ENCODE data around the gene CCDC187.

Gene CCDC187

DNA sequence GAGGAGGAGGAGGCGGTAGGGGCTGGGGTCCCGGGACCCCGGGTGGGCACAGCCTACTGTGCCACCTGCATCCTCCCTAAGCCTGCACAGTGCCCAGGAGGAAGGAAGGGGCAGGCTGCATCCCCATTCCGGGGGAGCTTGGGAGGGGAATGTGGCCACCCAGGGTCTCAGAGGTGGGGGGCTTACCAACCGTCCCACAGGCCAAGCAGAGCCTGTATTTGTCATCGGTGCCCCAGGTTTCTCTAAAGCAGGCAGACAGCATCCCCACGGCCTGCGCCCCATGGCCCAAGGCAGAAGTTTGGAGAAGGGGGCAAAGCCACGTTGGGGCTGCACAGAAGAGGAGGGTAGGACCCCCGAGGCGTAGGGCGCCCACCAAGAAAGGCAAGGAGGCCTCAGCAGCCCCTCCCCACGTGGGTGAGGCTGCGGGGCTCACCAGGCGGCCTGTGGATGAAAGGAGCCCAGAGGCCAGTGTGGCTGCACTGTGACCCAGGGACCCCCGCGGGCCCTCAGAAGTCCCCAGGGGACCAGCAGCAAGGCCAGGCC is 22.9 kb upstream of the CCDC187 start:
- no peak for TF ChIP-seq CTCF (IDR thresholded peaks at IDR 0.05; ENCODE audit: insufficient read depth, low read depth, low read length, missing control alignments)
- DNase-seq (ENCODE audit: low read depth), result no peak
- no peak overlapping the region for H3K4me3 ChIP-seq (ENCODE audit: low read depth, low read length)

GRCh38 chr9:136326061-136326760 is 22.3 kb upstream of the CCDC187 start:
- H3K4me3 ChIP-seq (ENCODE audit: low read depth, low read length), result no peak overlapping the region
- TF ChIP-seq CTCF (IDR thresholded peaks at IDR 0.05; ENCODE audit: insufficient read depth, low read depth, low read length, missing control alignments), result no peak
- no peak for DNase-seq (ENCODE audit: low read depth)

DNA sequence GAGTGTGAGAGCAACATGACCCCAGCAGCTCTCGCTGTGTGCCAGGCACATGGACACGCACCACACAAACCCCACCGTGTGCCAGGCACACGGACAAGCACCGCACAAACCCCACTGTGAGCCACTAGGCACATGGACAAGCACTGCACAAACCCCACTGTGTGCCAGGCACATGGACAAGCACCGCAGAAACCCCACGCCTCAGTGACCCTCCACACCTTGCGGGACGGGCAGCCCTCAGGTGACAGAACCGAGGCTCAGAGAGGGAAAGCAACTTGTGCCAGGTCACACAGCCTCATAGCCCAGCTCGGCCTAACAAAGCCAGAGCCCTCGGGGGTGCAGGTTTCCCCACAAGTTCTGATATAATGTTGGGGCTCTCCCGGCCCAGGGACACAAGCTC is 21.5 kb upstream of the CCDC187 start:
- H3K4me3 ChIP-seq (ENCODE audit: low read depth, low read length), result no peak overlapping the region
- DNase-seq (ENCODE audit: low read depth), result no peak
- TF ChIP-seq CTCF (IDR thresholded peaks at IDR 0.05; ENCODE audit: insufficient read depth, low read depth, low read length, missing control alignments), result no peak

GRCh38 chr9:136324501-136325300 is 20.8 kb upstream of the CCDC187 start:
- H3K4me3 ChIP-seq (ENCODE audit: low read depth, low read length), result no peak overlapping the region
- DNase-seq (ENCODE audit: low read depth), result no peak

DNA sequence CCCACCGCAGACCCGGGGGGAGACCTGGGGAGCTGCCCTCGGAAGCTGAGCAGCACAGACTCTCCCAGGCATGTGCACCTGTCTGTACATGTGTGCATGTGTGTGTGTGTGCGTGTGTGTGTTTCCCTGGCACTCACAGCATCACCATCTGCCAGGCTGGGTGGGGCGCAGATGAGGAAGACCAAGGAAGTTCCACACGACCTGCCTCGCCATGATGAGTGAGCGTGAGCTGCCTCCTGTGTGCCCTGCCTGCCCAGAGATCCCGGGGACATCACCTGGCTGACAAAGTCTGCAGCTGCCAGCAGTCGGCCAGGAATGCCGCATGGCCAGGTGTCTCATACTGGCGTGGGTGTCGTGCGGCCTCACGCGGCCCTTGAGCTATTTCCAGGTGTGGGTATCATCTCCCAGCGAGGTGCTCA is 19.5 kb upstream of the CCDC187 start:
- no peak for DNase-seq (ENCODE audit: low read depth)
- no peak for TF ChIP-seq CTCF (IDR thresholded peaks at IDR 0.05; ENCODE audit: insufficient read depth, low read depth, low read length, missing control alignments)
- no peak overlapping the region for H3K4me3 ChIP-seq (ENCODE audit: low read depth, low read length)

More at GRCh38 chr9:136324501-136325300, 20.8 kb upstream of the CCDC187 start:
- no peak for TF ChIP-seq CTCF (IDR thresholded peaks at IDR 0.05; ENCODE audit: insufficient read depth, low read depth, low read length, missing control alignments)

GRCh38 chr9:136322756-136323330 is 18.9 kb upstream of the CCDC187 start:
- no peak for TF ChIP-seq CTCF (IDR thresholded peaks at IDR 0.05; ENCODE audit: insufficient read depth, low read depth, low read length, missing control alignments)
- DNase-seq (ENCODE audit: low read depth), result no peak
- no peak overlapping the region for H3K4me3 ChIP-seq (ENCODE audit: low read depth, low read length)
